CD1c-positive myeloid dendritic cell (primary cell): ENCODE results near the gene DAD1.
A peak's percentile ranks its signal among the peaks of the same experiment; 100 is the strongest.
"Not testable (repeated sequence)": the region's sequence is repeated elsewhere in the genome, so short reads cannot be mapped to it uniquely, and the experiment has no call there.

Experiments used
- DNase-seq: peaks from one replicate; pipeline ENCODE4 v3.0.0-alpha.2; 2016; ENCODE audit errors: extremely low spot score

DAD1 gene

GRCh38 chr14:22552001-22552826 is 36.8 kb downstream of the DAD1 start:
- DNase-seq, result no peak

GRCh38 chr14:22551605-22551997 is 37.4 kb downstream of the DAD1 start:
- DNase-seq, result no peak

GRCh38 chr14:22549981-22550673 is 38.9 kb downstream of the DAD1 start:
- peak; percentile 30 for DNase-seq

GRCh38 chr14:22549324-22549962 is 39.6 kb downstream of the DAD1 start:
- no peak for DNase-seq

- no peak for DNase-seq
Observed at GRCh38 chr14:22547948-22548750, 40.9 kb downstream of the DAD1 start.

- DNase-seq, result no peak
Observed at GRCh38 chr14:22547313-22547947, 41.6 kb downstream of the DAD1 start.

GRCh38 chr14:22546722-22547071 is 42.3 kb downstream of the DAD1 start:
- no peak for DNase-seq

- no peak for DNase-seq
Observed at GRCh38 chr14:22545842-22546721, 42.9 kb downstream of the DAD1 start.

- DNase-seq, result no peak
Observed at GRCh38 chr14:22544881-22545420, 44.1 kb downstream of the DAD1 start.

- no peak for DNase-seq
Observed at GRCh38 chr14:22544406-22544805, 44.6 kb downstream of the DAD1 start.

- DNase-seq, result not testable (repeated sequence)
Observed at GRCh38 chr14:22543570-22544357, 45.3 kb downstream of the DAD1 start.

GRCh38 chr14:22542360-22542759 is 46.7 kb downstream of the DAD1 start:
- no peak for DNase-seq

GRCh38 chr14:22541721-22542120 is 47.3 kb downstream of the DAD1 start:
- no peak for DNase-seq

GRCh38 chr14:22540811-22541360 is 48.1 kb downstream of the DAD1 start:
- no peak for DNase-seq

GRCh38 chr14:22540293-22540692 is 48.7 kb downstream of the DAD1 start:
- no peak for DNase-seq

- DNase-seq, result no peak
Observed at GRCh38 chr14:22539831-22540230, 49.2 kb downstream of the DAD1 start.

- DNase-seq, result no peak
Observed at GRCh38 chr14:22538671-22539228, 50.3 kb downstream of the DAD1 start.

GRCh38 chr14:22537436-22538310 is 51.4 kb downstream of the DAD1 start:
- DNase-seq, result no peak
